HG02678 (cell line): ENCODE measurements around the gene ROR2.
A peak's percentile ranks its signal among the peaks of the same experiment; 100 is the strongest.
"Not testable (repeated sequence)": the region's sequence is repeated elsewhere in the genome, so short reads cannot be mapped to it uniquely, and the experiment has no call there.

ENCODE experiments used
- ATAC-seq: cut with Tn5 transposase; IDR thresholded peaks from one replicate; pipeline ENCODE4 v1.9.1; 2021; ENCODE audit warnings: mild to moderate bottlenecking, moderate library complexity; ENCODE audit not compliant: unreplicated experiment

ROR2 gene

DNA sequence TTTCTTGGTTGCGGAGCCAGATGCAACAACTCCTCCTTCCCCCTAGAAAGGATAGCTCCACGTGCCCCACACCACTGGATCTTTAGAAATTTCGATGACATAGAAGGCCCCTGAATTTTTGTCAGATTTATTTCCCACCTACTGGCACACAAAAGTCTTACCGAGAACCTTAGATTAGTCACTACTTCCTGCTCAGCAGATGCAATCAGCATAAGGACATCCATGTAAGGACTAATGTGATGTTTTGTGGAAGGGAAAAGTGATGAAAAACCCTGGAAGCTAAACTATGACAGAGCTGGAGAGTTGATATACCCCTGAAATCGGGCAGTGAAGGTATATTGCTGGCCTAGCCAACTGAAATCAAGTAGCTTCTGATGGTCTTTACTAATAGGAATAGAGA lies 400.9 kb downstream of the ROR2 start:
- no peak for ATAC-seq

DNA sequence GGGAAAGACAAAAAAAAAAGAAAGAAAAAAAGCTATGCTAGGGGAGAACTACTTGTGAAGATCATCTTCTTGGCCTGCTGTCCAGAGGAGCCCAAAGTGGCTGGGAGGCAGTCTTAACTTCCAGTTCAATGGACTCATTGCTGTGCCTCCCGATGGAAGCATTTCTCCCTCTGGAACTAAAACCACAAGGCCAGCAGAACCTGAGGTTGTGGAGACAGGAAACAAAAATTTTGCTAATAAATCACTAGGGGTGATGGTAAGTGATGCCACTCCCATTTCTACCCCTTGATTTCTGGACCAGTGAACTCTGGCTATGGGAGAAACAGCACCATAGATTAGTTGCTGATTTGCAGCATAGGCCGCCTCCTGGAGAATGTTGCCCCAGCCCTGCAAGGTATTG lies 402.9 kb downstream of the ROR2 start:
- ATAC-seq, result no peak

DNA sequence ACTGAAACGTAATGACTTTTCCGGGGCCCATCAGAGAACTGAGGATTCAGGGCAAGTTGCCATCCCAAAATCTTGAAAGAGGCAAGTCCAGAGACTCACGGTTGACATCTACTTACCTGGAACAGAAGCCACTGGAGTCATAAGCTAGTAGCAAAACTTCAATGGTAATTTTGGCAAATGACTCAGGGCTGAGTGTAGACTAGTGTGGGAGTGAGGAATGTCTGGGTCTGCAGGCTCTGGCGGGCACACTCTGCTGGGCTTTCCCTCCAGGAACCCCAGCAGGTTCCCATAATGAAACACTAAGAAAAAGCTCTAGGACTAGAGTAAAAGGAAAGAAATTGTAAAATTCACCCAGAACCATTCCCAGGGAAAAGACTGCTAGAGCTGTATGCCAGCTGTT lies 403.5 kb downstream of the ROR2 start:
- no peak for ATAC-seq

DNA sequence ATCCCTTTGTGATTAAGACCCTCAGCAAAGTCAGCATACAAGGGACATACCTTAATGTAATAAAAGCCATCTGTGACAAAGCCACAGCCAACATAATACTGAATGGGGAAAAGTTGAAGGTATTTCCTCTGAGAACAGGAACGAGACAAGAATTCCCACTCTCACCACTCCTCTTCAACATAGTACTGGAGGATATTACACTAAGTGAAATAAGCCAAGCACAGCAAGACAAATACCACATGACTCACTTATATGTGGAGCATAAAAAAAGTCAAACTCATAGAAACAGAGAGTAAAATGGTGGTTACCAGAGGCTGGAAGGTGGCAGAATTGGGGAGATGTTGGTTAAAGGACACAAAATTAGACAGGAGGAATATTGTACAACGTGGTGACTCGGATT lies 408.3 kb downstream of the ROR2 start:
- no peak for ATAC-seq

DNA sequence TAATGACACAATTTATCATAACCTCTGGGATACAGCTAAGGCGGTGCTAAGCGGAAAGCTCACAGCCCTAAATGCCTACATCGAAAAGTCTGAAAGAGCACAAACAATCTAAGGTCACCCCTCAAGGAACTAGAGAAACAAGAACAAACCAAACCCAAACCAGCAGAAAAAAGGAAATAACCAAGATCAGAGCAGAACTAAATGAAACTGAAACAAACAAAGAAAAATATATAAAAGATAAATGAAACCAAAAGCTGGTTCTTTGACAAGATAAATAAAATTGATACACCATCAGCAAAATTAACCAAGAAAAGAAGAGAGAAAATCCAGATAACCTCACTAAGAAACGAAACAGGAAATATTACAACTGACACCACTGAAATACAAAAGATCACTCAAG lies 409.5 kb downstream of the ROR2 start:
- not testable (repeated sequence) for ATAC-seq

DNA sequence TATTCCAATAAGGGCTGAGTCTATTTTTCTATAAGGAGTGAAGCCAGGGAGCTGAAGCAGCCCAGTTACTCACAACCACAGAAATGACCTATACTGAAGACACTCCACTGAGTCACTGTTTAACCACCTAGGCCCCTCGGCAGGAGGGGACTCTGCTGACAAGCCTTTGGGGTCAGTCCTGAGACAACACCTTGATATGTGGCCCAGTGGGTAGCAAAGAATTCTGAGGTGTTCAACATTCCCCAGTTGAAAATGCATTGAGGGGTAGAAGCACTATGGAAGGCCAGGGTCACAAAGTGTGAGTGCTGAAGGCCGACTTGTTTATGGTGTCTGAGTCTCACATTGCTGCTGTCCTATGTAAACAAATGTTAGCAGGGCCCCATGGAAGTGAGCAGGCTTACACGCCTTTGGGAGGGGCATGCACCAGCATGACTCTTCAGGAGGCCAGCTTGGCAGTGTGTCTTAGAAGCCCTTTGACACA lies 413.8 kb downstream of the ROR2 start:
- no peak for ATAC-seq

DNA sequence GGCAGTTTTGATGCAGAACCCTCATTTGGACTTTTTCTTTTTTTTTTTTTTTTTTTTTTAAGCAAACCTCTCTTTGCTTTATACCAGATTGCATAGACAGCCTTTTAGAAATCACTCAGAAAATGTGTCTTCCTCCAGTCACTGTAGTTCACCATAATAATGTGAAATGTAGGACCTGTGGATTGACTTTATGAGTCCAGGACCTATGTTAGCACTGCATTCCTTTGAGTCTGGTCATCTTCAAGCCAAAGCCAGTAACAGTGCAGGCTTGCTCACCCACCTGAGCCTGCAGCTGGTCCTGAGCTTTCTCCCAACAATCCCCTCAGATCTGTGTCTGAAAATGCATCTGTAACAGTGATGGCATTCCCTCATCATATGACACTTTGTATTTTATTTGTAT lies 415.7 kb downstream of the ROR2 start:
- ATAC-seq, result no peak

DNA sequence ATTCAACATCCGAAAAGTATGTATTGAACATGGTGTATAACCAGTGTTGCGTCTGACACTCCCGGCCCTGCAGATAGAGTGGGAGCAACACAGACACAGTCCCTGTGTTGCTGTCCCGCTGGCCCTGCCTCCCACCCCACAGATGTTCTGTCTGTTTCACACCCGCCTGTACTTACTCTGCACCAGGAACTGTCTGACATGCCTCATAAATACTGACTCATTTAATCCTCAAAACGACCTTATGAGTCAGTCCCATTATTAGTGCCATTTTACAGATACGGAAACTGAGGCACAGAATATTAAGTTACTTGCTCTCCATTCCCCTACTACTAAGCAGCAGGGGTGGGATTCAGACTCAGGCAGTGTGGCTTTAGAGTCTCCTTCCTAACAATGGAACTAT lies 416.6 kb downstream of the ROR2 start:
- ATAC-seq, result no peak

DNA sequence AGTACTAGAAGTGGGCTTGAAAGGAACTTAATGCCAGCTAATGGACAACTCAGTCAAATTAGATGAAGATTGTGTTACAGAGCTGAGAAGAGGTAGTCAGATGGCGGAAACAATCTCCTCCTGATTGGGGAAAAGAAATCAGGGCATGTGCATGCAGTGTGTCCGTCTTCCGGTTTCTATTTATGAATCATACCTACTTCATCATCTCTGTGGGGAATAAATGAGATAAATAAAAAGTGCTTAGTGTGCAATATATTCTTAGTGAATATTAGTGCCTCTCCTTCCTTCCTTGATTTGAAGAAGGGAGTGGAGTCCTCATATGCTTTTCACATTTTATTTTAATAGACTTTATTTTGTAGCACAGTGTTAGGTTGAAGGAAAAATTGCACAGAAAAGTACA lies 417.7 kb downstream of the ROR2 start:
- ATAC-seq, result no peak

DNA sequence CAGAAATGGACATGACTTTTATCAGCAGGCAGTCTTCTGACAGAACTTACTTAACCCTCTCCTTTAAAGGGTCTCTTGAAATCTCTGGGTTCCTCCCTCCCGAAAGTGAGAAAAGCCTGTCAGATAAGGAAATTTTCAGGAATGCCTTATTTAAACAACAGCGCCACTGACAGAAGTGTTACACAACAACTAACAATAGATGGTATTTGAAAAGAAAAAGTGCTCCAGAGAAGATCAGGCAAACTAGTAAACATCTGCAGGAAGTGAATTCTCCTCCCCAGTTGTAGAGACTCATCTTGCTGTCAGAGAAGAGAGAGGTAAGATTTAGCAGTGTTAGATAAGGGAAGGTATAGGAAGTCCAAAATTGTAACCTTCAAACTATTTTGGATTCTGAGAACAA lies 419.2 kb downstream of the ROR2 start:
- no peak for ATAC-seq

DNA sequence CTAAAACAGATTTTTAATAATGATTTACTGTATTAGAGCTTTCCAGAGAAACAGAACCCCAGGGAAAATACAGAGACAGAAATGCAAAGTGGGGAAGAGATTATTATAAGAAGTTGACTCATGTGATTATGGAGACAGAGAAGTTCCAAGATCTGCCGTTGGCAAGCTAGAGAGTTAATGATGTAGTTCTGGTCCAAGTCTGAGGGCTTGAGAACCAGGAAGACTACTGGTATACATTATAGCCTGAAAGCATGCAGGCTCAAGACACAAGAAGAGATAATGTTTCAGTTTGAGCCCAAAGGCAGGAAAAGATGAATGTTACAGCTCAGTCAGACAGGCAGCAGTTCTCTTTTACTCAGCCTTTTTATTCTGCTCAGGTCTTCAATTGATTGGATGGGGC lies 427.5 kb downstream of the ROR2 start:
- no peak for ATAC-seq

DNA sequence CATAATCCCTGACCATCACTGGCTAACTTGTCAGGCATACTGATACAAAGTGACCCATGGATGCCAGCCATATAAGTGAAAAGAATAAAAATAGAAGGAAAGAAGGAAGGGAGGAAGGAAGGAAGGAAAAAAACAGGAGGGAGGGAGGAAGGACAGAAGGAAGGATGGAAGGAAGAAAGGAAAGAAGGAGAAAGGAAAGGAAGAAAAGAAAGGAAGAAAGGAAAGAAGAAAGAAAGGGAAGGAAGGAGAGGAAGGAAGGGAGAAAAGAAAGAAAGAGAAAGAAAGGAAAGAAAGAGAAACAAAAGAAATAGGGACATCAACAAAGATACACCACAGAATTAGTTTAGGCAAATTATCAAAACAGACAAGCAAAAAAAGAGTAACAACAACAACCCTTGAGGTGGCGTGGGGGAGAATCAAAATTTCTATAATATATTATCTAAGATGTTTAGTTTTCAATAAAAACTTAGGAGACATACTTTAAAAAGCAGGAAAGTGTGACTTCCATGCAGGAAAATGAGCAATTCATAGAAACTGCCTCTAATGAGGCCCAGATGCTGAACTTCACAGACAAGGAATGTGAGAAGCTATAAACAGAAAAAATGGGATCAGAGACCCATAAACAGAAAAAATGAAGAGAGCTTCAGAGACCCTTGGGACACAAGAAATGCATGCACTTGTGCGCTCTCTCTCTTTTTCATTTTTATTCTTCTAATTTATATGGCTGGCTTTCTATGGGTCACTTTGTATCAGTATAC lies 430.3 kb downstream of the ROR2 start:
- no peak for ATAC-seq

DNA sequence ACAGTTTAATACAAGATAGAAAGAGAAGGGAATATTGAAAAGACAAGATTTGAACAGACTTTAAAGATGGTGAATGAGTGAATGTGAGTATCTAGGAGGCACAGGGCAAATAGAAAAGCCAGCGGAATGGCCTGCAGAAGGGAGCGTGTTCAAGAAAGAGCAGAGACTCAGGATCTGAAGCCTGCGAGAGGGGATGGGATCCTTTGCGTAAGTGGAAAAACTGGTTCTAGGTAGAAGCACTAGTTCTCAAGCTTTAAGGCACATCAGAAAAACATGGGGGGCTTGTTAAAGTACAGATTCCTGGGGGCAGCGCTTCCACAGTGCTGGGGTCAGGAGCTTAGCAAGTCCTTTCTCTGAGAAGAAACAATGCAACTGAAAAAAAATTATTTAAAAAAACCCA lies 431.6 kb downstream of the ROR2 start:
- no peak for ATAC-seq

DNA sequence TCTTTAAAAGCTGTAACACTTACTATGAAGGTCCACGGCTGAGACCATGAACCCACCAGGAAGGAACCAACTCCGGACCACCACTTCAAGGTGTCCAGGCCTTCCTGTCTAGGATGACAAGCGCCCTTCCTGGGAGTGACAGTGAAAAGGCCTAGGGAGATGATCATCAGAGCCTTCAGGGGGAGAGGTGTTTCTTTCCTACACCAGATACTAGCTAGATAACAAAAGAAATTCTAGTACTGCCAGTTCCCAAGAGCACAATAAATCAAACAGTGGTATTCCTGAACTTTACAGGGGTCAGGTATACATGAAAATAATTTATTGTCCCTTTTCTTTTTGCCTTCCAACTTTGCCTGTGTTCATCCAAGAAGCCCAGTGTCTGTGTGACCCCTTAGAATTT lies 432.2 kb downstream of the ROR2 start:
- no peak for ATAC-seq

DNA sequence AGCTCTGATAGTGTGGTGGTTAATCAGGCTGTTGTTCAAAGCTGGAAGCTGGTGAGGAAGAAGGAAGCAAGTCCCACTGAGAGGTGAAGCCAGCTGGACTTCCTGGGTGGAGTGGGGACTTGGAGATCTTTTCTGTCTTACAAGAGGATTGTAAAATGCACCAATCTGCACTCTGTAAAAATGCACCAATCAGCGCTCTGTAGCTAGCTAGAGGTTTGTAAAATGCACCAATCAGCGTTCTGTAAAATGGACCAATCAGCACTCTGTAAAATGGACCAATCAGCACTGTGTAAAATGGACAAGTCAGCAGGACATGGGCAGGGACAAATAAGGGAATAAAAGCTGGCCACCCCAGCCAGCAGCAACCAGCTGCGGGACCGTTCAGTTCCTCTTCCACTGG lies 432.7 kb downstream of the ROR2 start:
- not testable (repeated sequence) for ATAC-seq

DNA sequence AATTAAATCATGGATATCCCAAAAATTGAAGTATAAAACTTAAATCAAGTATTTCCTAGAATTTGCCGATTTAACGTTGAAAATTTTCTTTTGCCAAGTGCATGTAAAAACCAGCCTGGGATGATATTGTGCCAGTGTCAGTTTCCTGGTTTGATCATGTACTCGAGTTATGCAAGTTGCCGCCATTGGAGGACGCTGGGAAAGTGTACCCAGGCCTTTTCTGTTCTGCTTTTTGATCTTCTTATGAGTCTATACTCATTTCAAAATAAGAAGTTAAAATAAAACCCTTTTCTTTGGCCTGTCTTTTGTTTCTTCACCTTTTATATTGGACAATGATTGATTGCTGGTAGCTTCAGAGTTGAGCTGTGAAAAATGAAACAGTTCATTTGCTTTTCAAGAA lies 433.3 kb downstream of the ROR2 start:
- no peak for ATAC-seq

DNA sequence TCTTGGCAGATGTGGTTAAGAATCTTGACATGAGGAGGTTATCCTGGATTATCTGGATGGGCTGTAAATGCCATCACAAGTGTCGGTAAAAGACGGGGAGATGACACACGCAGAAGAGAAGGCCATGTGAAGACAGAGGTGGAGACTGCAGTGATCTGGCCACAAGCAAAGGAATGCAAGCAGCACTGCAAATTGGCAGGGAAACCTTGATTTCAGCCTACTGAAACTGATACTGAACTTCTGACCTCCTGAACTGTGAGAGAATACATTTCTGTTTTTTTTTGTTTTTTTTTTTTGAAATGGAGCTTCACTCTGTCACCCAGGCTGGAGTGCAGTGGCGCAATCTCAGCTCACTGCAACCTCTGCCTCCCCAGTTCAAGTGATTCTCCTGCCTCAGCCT lies 433.9 kb downstream of the ROR2 start:
- no peak for ATAC-seq

DNA sequence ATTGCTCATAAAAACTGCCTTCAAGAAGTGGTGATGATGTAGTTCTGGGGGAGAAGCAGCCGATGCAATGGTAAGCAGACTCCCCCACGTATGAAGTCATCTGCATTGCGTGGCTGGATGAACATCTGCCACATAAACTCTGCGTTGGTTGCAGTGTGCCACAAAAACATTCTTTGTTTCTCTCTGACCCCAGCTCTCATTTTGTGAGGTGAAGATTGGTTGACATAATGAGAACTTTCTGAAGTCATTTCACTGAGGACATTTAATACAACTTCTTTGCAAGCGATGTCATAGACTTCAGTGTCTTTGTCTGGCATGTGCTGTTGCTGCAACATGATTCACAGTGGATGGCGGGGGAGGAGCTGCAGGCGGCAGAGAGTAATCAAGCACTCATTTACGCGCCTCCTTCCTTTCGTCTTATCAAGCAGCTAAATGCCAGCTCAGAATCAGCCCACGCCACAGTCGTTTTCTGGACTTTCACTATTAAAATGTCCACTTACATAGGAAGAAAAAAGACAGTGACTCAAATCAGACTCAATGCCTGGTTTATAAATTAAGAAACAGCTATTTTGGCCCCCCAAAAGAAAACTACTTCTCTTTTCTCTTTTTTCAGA lies 434.8 kb downstream of the ROR2 start:
- ATAC-seq, result peak; percentile 61
